Transverse colon (tissue), 4 donors: ENCODE results near the gene HBG2. TPM values are rescaled to one million over a fixed set of nuclear protein-coding genes. Genes with fewer than 3 reads are reported as not detected.

ENCODE experiments used
- DNase-seq: peaks from one replicate; pipeline ENCODE4 v3.0.0-alpha.2; 2019
- H3K27ac ChIP-seq, 4 donors: fragments of 200-600 bp; sonication (generic); 2 replicates each; pipeline ENCODE4 v1.5.1; 2016 to 2018; ENCODE audit warnings: inconsistent platforms in 4 of 4
- H3K27me3 ChIP-seq: fragments of 200-600 bp; sonication (generic); 2 replicates; pipeline ENCODE4 v1.5.1; 2017; ENCODE audit warnings: inconsistent platforms
- H3K36me3 ChIP-seq, 4 donors: fragments of 200-600 bp; sonication (generic); 2 replicates each; pipeline ENCODE4 v1.5.1; 2017 to 2019; ENCODE audit warnings: inconsistent platforms in 4 of 4
- H3K4me1 ChIP-seq, 4 donors: fragments of 200-600 bp; sonication (generic); 2 replicates each; pipeline ENCODE4 v1.5.1; 2017 to 2020; ENCODE audit warnings: inconsistent platforms in 4 of 4
- H3K4me3 ChIP-seq, 4 donors: fragments of 200-600 bp; sonication (generic); 1 replicate in 1 of 4; 2 replicates in 3 of 4; pipeline versions ENCODE4 v1.5.1 to v1.6.1; 2017 to 2019; ENCODE audit warnings: inconsistent platforms in 4 of 4
- H3K9me3 ChIP-seq, 2 donors: fragments of 200-600 bp; sonication (generic); 2 replicates each; pipeline ENCODE4 v1.5.1; 2017 to 2019; ENCODE audit warnings: inconsistent platforms in 2 of 2
- EP300 ChIP-seq: sonication (generic); formaldehyde crosslinking; IDR thresholded peaks from one replicate; pipeline ENCODE4 v1.6.1; 2017; ENCODE audit warnings: antibody characterized with exemption, low read depth
- POLR2A ChIP-seq: fragments of 450-650 bp; IDR thresholded peaks from one replicate; pipeline ENCODE4 v1.6.1; 2016; ENCODE audit warnings: antibody characterized with exemption, mild to moderate bottlenecking, moderate library complexity
- POLR2AphosphoS5 ChIP-seq, 3 donors: sonication (generic); formaldehyde crosslinking; IDR thresholded peaks; one replicate each; pipeline ENCODE4 v1.6.1; 2016; ENCODE audit warnings: antibody characterized with exemption in 3 of 3
- WGBS, 2 donors: methylation state at CpG; one replicate each; pipeline ENCODE4 v1.1.5; 2018; ENCODE audit warnings: low coverage in 1 of 2; 5-methylcytosine and 5-hydroxymethylcytosine counted together
- in situ Hi-C, 4 donors: fragments of 200-750 bp; cut with MboI; loops; one replicate each; pipeline versions ENCODE4 v1.15.0 to v1.15.1; 2017; ENCODE audit warnings: low sequenced_read_pairs in 3 of 4, low pct_ligation_motif_present in 1 of 4, low pct_unique_long_range_greater_than_20kb in 1 of 4
- intact Hi-C: fragments of 100-400 bp; cut with DNase I; formaldehyde crosslinking; loops from one replicate; pipeline ENCODE4 v1.15.1; 2023; ENCODE audit warnings: low total_unique reads
- total RNA-seq, 4 donors: library from RNA; depleted of rRNA; stranded (reverse); fragments of >200 nt; gene quantifications; one replicate each; pipeline ENCODE4 v1.1.0, GENCODE V29; 2016
- TF ChIP-seq, protein P1 (sequence below), 5 experiments: fragments of 200-600 bp in 3 of 5; fragments of 450-650 bp in 2 of 5; sonication (generic) in 3 of 5; IDR thresholded peaks; 1 replicate in 2 of 5; 2 replicates in 3 of 5; pipeline ENCODE4 v1.5.1; 2016 to 2017; ENCODE audit warnings: antibody characterized with exemption in 5 of 5, inconsistent platforms in 3 of 5, mild to moderate bottlenecking in 2 of 5, moderate library complexity in 1 of 5

The HBG2 gene
- total RNA-seq, 4 donors from 2014 or later, result not detected

GRCh38 chr11:5225480-5225871 is 29.1 kb downstream of the HBG2 start:
- H3K9me3 ChIP-seq, result no peaks in the 10 kb centered on the region
- WGBS, 2 donors, result 45 to 75% methylated on average over 1 to 2 of the region's 2 CpGs
- H3K27ac ChIP-seq, result no peak overlapping the region
- intact Hi-C loops, result no loop called here
- TF ChIP-seq POLR2AphosphoS5 (IDR thresholded peaks at IDR 0.05), result no peak
- TF ChIP-seq POLR2A, result no peak
- TF ChIP-seq, protein P1, sequence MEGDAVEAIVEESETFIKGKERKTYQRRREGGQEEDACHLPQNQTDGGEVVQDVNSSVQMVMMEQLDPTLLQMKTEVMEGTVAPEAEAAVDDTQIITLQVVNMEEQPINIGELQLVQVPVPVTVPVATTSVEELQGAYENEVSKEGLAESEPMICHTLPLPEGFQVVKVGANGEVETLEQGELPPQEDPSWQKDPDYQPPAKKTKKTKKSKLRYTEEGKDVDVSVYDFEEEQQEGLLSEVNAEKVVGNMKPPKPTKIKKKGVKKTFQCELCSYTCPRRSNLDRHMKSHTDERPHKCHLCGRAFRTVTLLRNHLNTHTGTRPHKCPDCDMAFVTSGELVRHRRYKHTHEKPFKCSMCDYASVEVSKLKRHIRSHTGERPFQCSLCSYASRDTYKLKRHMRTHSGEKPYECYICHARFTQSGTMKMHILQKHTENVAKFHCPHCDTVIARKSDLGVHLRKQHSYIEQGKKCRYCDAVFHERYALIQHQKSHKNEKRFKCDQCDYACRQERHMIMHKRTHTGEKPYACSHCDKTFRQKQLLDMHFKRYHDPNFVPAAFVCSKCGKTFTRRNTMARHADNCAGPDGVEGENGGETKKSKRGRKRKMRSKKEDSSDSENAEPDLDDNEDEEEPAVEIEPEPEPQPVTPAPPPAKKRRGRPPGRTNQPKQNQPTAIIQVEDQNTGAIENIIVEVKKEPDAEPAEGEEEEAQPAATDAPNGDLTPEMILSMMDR (IDR thresholded peaks at IDR 0.05), result no peak
- no peak for TF ChIP-seq EP300
- no peaks in the 10 kb centered on the region for H3K4me1 ChIP-seq
- in situ Hi-C loops, result no loop called here
- no peak for DNase-seq
- no peak overlapping the region for H3K4me3 ChIP-seq
- H3K27me3 ChIP-seq, result no peaks in the 10 kb centered on the region
- H3K36me3 ChIP-seq, result no peaks in the 10 kb centered on the region

GRCh38 chr11:5224538-5225479 is 29.8 kb downstream of the HBG2 start:
- 73% methylated on average over 6 of the region's 6 CpGs; no CpG with 5 or more reads in 1 of the 2 donors for WGBS, 2 donors

DNA sequence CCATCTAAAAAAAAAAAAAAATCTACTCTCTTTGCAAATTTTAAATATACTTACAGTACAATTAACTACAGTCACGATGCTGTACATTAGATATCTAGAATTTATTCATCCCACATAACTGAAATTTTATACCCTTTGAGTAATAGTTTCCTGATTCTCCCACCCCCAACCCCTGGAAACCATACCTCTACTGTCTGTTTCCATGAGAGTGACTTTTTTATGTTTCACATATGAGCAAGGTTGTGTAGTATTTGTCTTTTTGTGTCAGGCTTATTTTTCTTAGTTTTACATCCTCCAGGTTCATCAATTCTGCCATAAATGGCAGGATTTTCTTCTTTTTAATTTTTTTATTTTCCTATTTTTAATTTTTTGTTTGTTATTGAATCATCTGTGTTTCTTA is 30.9 kb downstream of the HBG2 start:
- Histone ChIP-seq H3K4me3 (no peak overlapping the region), H3K27ac (no peak overlapping the region), H3K4me1 (no peaks in the 10 kb centered on the region), H3K36me3 (no peaks in the 10 kb centered on the region), H3K9me3 (no peaks in the 10 kb centered on the region), H3K27me3 (no peaks in the 10 kb centered on the region)
- intact Hi-C loops (no loop called here), in situ Hi-C loops (no loop called here)
- no peak for DNase-seq
- 46 to 66% methylated on average over 1 of the region's 1 CpG for WGBS, 2 donors
- TF ChIP-seq POLR2A (no peak), POLR2AphosphoS5 (IDR thresholded peaks at IDR 0.05) (no peak), EP300 (no peak)
- TF ChIP-seq, protein P1 (IDR thresholded peaks at IDR 0.05), result no peak

More at GRCh38 chr11:5224538-5225479, 29.8 kb downstream of the HBG2 start:
- Histone ChIP-seq H3K4me1 (no peaks in the 10 kb centered on the region), H3K9me3 (no peaks in the 10 kb centered on the region), H3K4me3 (no peak overlapping the region), H3K36me3 (no peaks in the 10 kb centered on the region), H3K27ac (no peak overlapping the region), H3K27me3 (no peaks in the 10 kb centered on the region)
- in situ Hi-C loops, result no loop called here
- TF ChIP-seq POLR2A (no peak), POLR2AphosphoS5 (IDR thresholded peaks at IDR 0.05) (no peak), EP300 (no peak)
- TF ChIP-seq, protein P1 (IDR thresholded peaks at IDR 0.05), result no peak
- intact Hi-C loops, result no loop called here
- no peak for DNase-seq

DNA sequence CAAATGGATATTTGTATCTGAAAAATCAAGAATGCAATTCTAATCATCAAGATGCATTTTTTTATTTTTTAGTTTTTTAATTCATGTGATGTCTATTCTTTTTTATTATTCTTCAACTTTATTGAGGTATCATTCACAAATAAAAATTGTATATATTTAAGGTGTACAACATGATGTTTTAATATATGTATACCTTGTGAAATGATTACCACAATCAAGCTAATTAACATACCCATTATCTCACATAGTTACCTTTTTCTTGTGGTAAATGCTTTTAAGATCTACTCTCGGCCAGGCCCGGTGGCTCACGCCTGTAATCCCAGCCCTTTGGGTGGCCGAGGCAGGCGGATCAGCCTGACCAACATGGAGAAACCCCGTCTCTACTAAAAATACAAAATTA is 31.4 kb downstream of the HBG2 start:
- no peak overlapping the region for H3K4me3 ChIP-seq
- H3K4me1 ChIP-seq, result no peaks in the 10 kb centered on the region
- TF ChIP-seq POLR2AphosphoS5 (IDR thresholded peaks at IDR 0.05) (no peak), POLR2A (no peak), EP300 (no peak)
- TF ChIP-seq, protein P1 (IDR thresholded peaks at IDR 0.05), result no peak
- H3K9me3 ChIP-seq, result no peaks in the 10 kb centered on the region
- H3K27ac ChIP-seq, result no peak overlapping the region
- WGBS, 2 donors, result 86% methylated on average over 6 of the region's 6 CpGs; no CpG with 5 or more reads in 1 of the 2 donors
- no peaks in the 10 kb centered on the region for H3K27me3 ChIP-seq
- no peak for DNase-seq
- intact Hi-C loops, result no loop called here
- no peaks in the 10 kb centered on the region for H3K36me3 ChIP-seq
- in situ Hi-C loops, result no loop called here
